UCSD-AML1 (cell line): ENCODE data around the gene GABBR2.
"Not testable (repeated sequence)": the region's sequence is repeated elsewhere in the genome, so short reads cannot be mapped to it uniquely, and the experiment has no call there.

ENCODE experiments used
- DNase-seq: peaks from one replicate; lab custom pipeline; 2025; ENCODE audit not compliant: unreplicated experiment; lab: John Stamatoyannopoulos, UW

GABBR2 gene

GRCh38 chr9:98520221-98520960, 188.3 kb downstream of the GABBR2 start:
- DNase-seq, result no peak

- DNase-seq, result no peak
Observed at GRCh38 chr9:98519641-98520040, 189.1 kb downstream of the GABBR2 start.

- no peak for DNase-seq
Observed at GRCh38 chr9:98518556-98518955, 190.2 kb downstream of the GABBR2 start.

GRCh38 chr9:98517761-98518160, 191.0 kb downstream of the GABBR2 start:
- no peak for DNase-seq

GRCh38 chr9:98516897-98517503, 191.7 kb downstream of the GABBR2 start:
- no peak for DNase-seq

GRCh38 chr9:98516205-98516896, 192.4 kb downstream of the GABBR2 start:
- DNase-seq, result no peak

- DNase-seq, result no peak
Observed at GRCh38 chr9:98515506-98516204, 193.1 kb downstream of the GABBR2 start.

GRCh38 chr9:98514841-98515240, 193.9 kb downstream of the GABBR2 start:
- DNase-seq, result no peak

- not testable (repeated sequence) for DNase-seq
Observed at GRCh38 chr9:98508217-98508919, 200.4 kb downstream of the GABBR2 start.

GRCh38 chr9:98506422-98507054, 202.2 kb downstream of the GABBR2 start:
- no peak for DNase-seq

GRCh38 chr9:98504298-98505282, 204.1 kb downstream of the GABBR2 start:
- no peak for DNase-seq

GRCh38 chr9:98503867-98504266, 204.9 kb downstream of the GABBR2 start:
- no peak for DNase-seq

GRCh38 chr9:98502976-98503325, 205.8 kb downstream of the GABBR2 start:
- DNase-seq, result no peak

- no peak for DNase-seq
Observed at GRCh38 chr9:98502311-98502975, 206.3 kb downstream of the GABBR2 start.

- no peak for DNase-seq
Observed at GRCh38 chr9:98501819-98502218, 206.9 kb downstream of the GABBR2 start.

- not testable (repeated sequence) for DNase-seq
Observed at GRCh38 chr9:98501259-98501658, 207.5 kb downstream of the GABBR2 start.

- DNase-seq, result no peak
Observed at GRCh38 chr9:98500337-98500919, 208.3 kb downstream of the GABBR2 start.

GRCh38 chr9:98495530-98495929, 213.2 kb downstream of the GABBR2 start:
- DNase-seq, result no peak
